OCI-LY3 (cell line): ENCODE results near the gene POU6F2.

ENCODE experiments used
- EZH2phosphoT487 ChIP-seq: fragments of 200-600 bp; shearing (Covaris generic); IDR thresholded peaks from 2 replicates; pipeline ENCODE4 v1.6.1; 2018; ENCODE audit warnings: antibody characterized with exemption, mixed run types, low read depth
- TF ChIP-seq, protein P1 (sequence below): fragments of 200-600, 300-600 bp; sonication (generic); IDR thresholded peaks from 2 replicates; pipeline ENCODE4 v1.5.1; 2014; ENCODE audit warnings: antibody characterized with exemption, low read length, low read depth

DNA sequence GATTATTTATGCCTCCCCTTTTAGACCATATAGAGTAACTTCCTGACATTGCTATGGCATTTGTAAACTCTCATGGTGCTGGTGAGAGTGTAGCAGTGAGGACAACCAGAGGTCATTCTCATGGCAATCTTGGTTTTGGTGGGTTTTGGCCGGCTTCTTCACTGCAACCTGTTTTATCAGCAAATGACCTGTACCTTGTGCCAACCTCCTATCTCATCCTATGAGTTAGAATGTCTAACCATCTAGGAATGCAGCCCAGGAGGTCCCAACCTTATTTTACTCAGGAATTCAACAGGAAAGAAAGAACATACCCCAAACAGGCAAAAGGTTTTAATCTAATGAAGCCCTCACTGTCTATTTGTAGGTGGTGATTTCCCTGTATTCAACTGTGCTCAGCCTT, 383.1 kb downstream of the POU6F2 start:
- TF ChIP-seq, protein P1, sequence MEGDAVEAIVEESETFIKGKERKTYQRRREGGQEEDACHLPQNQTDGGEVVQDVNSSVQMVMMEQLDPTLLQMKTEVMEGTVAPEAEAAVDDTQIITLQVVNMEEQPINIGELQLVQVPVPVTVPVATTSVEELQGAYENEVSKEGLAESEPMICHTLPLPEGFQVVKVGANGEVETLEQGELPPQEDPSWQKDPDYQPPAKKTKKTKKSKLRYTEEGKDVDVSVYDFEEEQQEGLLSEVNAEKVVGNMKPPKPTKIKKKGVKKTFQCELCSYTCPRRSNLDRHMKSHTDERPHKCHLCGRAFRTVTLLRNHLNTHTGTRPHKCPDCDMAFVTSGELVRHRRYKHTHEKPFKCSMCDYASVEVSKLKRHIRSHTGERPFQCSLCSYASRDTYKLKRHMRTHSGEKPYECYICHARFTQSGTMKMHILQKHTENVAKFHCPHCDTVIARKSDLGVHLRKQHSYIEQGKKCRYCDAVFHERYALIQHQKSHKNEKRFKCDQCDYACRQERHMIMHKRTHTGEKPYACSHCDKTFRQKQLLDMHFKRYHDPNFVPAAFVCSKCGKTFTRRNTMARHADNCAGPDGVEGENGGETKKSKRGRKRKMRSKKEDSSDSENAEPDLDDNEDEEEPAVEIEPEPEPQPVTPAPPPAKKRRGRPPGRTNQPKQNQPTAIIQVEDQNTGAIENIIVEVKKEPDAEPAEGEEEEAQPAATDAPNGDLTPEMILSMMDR, result no peak
- no peak for TF ChIP-seq EZH2phosphoT487
